GM12872 (cell line): ENCODE data around the gene TXN2.

Experiments
- TF ChIP-seq, protein P1 (sequence below): IDR thresholded peaks from 3 replicates; pipeline ENCODE4 v1.5.1; 2011; ENCODE audit warnings: low read depth, mild to moderate bottlenecking, low read length, moderate library complexity; ENCODE audit not compliant: insufficient read depth

TXN2 gene, protein sequence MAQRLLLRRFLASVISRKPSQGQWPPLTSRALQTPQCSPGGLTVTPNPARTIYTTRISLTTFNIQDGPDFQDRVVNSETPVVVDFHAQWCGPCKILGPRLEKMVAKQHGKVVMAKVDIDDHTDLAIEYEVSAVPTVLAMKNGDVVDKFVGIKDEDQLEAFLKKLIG

DNA sequence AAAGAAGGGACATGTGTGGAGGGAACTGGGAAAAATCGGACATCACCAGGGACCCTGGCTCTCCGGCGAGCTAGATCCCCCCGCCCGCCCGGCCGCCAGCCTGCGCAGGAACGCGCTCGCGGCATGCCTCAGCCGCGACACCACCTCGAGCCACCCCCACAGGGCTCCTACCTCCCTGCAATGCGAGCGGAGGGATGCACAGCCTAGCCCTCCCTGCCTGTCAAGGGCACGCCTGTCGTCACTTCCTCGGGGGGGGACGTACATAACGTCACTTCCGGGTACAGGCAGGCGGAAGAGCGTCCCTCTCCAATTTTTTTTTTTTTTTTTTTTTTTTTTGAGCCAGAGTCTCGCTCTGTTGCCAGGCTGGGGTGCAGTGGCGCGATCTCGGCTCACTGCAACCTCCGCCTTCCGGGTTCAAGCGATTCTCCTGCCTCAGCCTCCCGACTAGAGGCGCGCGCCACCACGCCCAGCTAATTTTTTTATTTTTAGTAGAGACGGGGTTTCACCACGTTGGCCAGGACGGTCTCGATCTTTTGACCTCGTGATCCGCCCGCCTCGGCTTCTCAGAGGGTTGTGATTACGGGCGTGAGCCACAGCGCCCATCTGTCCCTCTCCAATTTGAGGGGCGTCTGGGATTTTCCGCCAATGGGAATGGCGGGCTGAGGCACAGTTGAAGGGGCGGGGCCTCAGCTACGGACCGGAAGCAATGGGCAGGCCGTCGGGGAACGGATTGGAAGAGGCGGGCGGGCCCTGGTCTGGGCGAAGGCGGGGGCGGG, at the start of gene TXN2:
Gene TXN2 (minus strand): TSS at position 248 of the 776 bp plus-strand sequence. CDS start 803 bp downstream, outside the sequence.
- TF ChIP-seq, protein P1, sequence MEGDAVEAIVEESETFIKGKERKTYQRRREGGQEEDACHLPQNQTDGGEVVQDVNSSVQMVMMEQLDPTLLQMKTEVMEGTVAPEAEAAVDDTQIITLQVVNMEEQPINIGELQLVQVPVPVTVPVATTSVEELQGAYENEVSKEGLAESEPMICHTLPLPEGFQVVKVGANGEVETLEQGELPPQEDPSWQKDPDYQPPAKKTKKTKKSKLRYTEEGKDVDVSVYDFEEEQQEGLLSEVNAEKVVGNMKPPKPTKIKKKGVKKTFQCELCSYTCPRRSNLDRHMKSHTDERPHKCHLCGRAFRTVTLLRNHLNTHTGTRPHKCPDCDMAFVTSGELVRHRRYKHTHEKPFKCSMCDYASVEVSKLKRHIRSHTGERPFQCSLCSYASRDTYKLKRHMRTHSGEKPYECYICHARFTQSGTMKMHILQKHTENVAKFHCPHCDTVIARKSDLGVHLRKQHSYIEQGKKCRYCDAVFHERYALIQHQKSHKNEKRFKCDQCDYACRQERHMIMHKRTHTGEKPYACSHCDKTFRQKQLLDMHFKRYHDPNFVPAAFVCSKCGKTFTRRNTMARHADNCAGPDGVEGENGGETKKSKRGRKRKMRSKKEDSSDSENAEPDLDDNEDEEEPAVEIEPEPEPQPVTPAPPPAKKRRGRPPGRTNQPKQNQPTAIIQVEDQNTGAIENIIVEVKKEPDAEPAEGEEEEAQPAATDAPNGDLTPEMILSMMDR = no peak

DNA sequence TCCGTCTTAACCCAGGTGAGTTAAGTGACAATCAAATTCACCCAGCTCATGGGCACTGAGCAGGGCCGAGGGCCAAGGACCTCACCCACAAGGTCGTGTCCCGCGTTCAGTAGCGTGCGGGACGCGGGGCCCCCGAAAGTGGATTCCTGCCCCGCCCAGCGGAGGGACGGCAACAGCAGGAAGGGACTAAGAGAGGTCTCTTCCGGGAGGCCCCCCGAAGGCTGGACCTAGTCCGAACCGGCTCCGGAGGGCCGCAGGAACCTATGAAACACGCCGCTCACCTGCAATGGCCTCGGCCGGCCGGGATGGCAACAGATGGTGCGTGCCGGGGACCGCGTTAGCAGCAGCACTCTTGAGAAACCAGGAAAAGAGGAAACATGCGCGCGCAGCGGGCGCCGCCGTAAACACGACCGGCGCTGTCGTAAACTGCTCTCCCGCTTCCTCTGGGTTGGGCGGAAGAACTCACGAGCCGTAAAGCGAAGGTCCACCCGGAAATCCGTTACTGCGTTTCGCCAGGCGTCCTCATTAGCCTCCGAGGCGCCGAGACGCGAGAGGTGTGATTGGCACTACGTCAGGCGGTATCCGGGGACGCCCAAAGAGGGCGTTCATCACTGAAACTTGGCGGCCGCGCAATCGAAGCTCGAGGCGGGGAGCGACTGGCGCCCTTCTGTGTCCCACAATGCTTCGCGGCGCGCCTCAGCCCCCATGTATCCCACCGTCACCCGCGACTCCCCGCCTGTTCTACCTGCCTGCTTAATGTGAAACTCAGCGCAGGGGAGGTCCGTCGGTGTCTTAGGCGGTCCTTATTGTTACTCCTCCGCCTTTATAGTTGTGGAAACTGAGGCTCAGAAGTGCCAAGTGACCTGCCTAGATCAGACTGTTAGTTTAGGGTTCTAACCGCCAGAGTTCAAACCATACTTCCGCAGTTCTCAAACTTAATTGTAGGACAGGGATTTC, 47.6 kb upstream of the TXN2 start, which contains the start of gene EIF3D:
Gene EIF3D (minus strand): TSS at position 372 of the 957 bp plus-strand sequence. CDS start 3,045 bp downstream, outside the sequence.
- TF ChIP-seq, protein P1 = no peak

DNA sequence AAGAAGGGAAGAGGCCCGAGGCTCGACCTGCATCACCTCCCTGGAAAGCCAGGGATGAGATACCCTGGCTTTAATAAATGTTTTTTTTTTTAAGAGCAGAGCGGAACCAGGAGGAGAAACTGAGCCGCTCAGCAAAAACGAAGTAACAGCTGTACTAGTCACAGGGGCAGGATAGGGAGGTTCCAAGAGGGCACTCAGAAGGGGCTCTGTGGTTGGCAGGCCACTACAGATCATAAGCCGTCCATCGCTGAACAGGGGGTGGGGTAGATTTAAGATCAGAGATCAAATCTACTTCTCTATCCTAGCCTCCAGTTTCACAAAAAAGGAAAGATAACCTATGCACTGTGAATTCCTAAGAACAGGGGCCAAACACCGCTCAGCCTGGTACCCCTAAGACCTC, 46.9 kb upstream of the TXN2 start:
- TF ChIP-seq, protein P1 = no peak

DNA sequence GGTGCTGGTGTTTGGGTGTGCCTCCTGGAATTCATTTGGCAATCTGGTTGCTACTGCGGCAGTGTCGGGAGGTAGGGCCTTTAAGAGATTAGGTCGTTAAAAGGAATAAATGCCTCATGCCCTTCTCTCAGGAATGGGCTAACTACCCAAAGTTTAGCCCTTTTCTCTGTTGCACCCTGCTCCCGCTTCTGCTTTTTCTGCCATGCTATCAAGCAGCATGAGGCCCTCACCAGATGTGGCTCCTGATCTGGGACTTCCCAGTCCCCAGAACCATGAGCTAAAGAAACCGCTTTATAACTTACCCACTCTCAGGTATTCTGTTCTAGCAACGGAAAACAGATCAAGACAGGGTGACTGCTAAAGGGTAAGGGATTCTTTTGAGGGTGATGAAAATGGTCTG, 41.2 kb upstream of the TXN2 start:
- TF ChIP-seq, protein P1 = no peak

DNA sequence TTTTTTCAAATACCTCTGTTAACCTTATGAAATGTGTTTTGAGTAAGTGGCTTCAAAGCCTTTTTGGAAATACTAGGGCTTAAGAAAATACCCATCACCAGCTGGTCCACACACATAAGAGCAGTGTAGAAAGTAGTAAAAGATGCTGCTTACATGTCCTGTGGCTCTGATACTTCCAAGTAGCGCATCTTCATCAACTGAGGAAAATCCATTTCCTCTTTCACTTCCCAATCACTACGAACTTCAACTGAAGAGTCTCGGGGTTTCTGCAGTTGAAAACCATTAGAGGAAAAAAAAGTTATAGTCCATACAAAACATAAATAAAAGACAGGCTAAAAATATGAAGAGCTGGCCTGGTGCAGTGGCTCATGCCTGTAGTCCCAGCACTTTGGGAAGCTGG, 39.0 kb upstream of the TXN2 start:
- TF ChIP-seq, protein P1 = no peak

DNA sequence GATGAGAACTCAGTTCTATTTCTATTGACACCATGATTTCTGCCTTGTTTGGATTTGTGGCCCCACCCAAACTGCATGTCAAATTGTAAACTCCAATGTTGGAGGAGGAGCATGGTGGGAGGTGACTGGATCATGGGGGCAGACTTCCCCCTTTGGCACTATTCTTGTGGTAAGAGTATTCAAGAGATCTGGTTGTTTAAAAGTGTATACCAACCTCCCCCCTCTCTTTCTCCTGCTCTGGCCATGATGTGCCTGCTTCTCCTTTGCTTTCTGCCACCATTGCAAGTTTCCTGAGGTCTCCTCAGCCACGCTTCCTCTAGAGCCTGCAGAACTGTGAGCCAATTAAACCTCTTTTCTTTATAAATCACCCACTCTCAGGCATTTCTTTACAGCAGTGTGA, 33.3 kb upstream of the TXN2 start:
- TF ChIP-seq, protein P1 = no peak

DNA sequence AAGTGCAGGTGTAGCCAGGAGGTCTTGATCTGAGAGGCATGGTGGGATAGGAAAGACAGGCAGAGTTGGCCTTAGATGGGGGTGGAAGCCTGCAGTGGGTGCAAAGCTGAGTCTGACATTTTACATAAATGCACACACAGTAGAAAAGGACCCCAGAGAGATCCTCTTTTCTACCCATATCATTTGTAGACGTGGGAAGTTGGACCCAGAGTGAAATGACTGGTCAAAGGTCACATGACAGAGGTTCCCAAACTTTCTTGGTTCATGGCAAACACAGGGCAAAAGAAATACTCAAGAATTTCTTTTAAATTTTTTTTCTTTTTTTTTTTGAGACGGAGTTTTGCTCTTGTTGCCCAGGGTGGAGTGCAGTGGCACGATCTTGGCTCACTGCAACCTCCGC, 31.6 kb upstream of the TXN2 start:
- TF ChIP-seq, protein P1 = no peak
